GM12891 (cell line): ENCODE measurements around the gene PGBD5.

Experiments
- DNase-seq: peaks from one replicate; pipeline ENCODE4 v3.0.0; 2011; ENCODE audit warnings: low spot score; ENCODE audit not compliant: insufficient read length
- FAIRE-seq: peaks from 2 replicates; lab custom pipeline; 2011; peaks lifted over from hg19 to GRCh38; lab: Jason Lieb, UNC
- PAX5 ChIP-seq: IDR thresholded peaks from 2 replicates; pipeline ENCODE4 v1.6.1; 2011; ENCODE audit warnings: low read length, moderate library complexity, mild to moderate bottlenecking; ENCODE audit not compliant: insufficient read depth, severe bottlenecking
- POLR2A ChIP-seq: IDR thresholded peaks from 2 replicates; pipeline ENCODE4 v1.6.1; 2011; ENCODE audit warnings: low read depth, low read length, control low read depth
- POLR2AphosphoS5 ChIP-seq: IDR thresholded peaks from 2 replicates; pipeline ENCODE4 v1.6.1; 2011; ENCODE audit warnings: low read depth, low read length, control low read depth
- POU2F2 ChIP-seq: IDR thresholded peaks from 2 replicates; pipeline ENCODE4 v1.6.1; 2011; ENCODE audit warnings: low read depth, mild to moderate bottlenecking, control low read depth, low read length, moderate library complexity
- SPI1 ChIP-seq: IDR thresholded peaks from 2 replicates; pipeline ENCODE4 v1.6.1; 2011; ENCODE audit warnings: low read depth, low read length, control low read depth
- TAF1 ChIP-seq: IDR thresholded peaks from 2 replicates; pipeline ENCODE4 v1.6.1; 2011; ENCODE audit warnings: low read depth, low read length, control low read depth

The PGBD5 gene

GRCh38 chr1:230272557-230272956 lies 153.6 kb downstream of the PGBD5 start:
- TF ChIP-seq TAF1 (no peak), POU2F2 (no peak), POLR2A (no peak), PAX5 (no peak), SPI1 (no peak), POLR2AphosphoS5 (no peak)
- DNase-seq (no peak), FAIRE-seq (no peak)

GRCh38 chr1:230271300-230272035 lies 154.7 kb downstream of the PGBD5 start:
- peak; percentile 55 for FAIRE-seq
- no peak for DNase-seq
- no peak for TF ChIP-seq POU2F2
- TF ChIP-seq PAX5: no peak
- no peak for TF ChIP-seq TAF1
- TF ChIP-seq POLR2A: no peak
- no peak for TF ChIP-seq SPI1
- TF ChIP-seq POLR2AphosphoS5: no peak

- DNase-seq (no peak), FAIRE-seq (peak; percentile 94)
- TF ChIP-seq PAX5: no peak
- no peak for TF ChIP-seq SPI1
These were observed 155.4 kb downstream of the PGBD5 start for GRCh38 chr1:230270559-230271281.

- DNase-seq: no peak
- no peak for FAIRE-seq
- TF ChIP-seq PAX5: no peak
These were observed 156.0 kb downstream of the PGBD5 start for GRCh38 chr1:230270185-230270558.

- TF ChIP-seq POLR2A: no peak
- TF ChIP-seq PAX5: no peak
- TF ChIP-seq POU2F2: no peak
- no peak for TF ChIP-seq POLR2AphosphoS5
- TF ChIP-seq TAF1: no peak
- TF ChIP-seq SPI1: no peak
- DNase-seq (no peak), FAIRE-seq (peak; percentile 9)
These were observed 157.6 kb downstream of the PGBD5 start for GRCh38 chr1:230268371-230269170.

- DNase-seq (no peak), FAIRE-seq (no peak)
- no peak for TF ChIP-seq TAF1
- no peak for TF ChIP-seq POU2F2
- TF ChIP-seq PAX5: no peak
- no peak for TF ChIP-seq SPI1
- TF ChIP-seq POLR2AphosphoS5: no peak
- no peak for TF ChIP-seq POLR2A
These were observed 158.6 kb downstream of the PGBD5 start for GRCh38 chr1:230267338-230268065.

- no peak for FAIRE-seq
- DNase-seq: no peak
- TF ChIP-seq SPI1 (no peak), POLR2A (no peak), TAF1 (no peak), POU2F2 (no peak), PAX5 (no peak), POLR2AphosphoS5 (no peak)
These were observed 159.7 kb downstream of the PGBD5 start for GRCh38 chr1:230266456-230266855.

- TF ChIP-seq POLR2A: no peak
- no peak for TF ChIP-seq SPI1
- TF ChIP-seq POU2F2: no peak
- no peak for TF ChIP-seq POLR2AphosphoS5
- TF ChIP-seq PAX5: no peak
- TF ChIP-seq TAF1: no peak
- DNase-seq (no peak), FAIRE-seq (no peak)
These were observed 160.7 kb downstream of the PGBD5 start for GRCh38 chr1:230265200-230266115.
